Measurements from ENCODE around the gene TUBGCP6.
A peak's percentile ranks its signal among the peaks of the same experiment; 100 is the strongest.
"Not testable (repeated sequence)": the region's sequence is repeated elsewhere in the genome, so short reads cannot be mapped to it uniquely, and the experiment has no call there.

The TUBGCP6 gene

GRCh38 chr22:50209893-50210292, 34.9 kb downstream of the TUBGCP6 start:
- DNase-seq: peak; percentile 30 to 40

DNA sequence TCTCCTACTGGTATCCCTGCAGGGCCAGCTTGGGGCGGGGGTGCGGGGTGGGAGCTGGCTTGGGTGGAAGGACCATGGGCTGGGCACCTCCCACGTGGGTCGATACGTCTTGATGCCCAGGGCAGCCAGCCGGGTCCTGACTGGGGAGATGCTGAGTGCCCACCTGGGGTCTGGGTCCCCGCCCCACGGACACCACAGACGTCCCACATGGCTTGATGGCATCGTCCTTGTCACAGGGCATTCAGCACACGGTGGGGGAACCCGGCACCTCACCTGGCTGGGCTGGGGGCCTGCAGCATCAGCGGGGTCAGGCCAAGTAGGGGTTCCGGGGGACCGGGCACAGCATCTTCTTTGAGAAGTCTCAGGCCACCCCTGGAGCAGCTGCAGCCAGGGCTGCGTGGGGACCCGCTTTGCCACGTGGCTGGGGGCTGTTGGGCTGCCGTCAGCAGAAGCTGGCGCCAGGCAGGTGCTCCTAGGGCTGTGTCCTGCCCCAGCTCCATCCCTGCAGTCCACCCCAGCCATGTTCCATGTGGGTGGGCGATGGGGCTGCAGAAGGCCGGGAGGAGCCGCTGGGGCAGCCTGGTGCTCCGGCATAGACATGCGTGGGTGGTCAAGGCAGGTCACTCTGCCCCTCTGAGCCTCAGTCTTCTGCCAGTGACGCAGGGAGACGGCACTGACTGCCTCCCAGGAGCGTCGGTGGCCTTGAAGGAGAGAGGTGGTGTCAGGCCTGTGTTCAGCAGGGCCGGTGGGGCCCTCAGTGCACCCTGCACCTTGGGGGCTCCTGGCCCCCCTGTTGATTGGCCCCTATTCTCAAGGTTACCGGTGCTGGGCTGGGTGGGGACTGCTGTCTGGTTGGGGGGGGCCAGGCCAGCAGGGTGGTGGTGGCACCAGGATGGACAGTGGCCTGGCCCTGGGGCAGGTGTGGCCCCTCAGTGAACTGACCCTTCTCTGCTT, 35.6 kb downstream of the TUBGCP6 start:
- no peak for DNase-seq

GRCh38 chr22:50208430-50208938, 36.3 kb downstream of the TUBGCP6 start:
- no peak for DNase-seq

DNA sequence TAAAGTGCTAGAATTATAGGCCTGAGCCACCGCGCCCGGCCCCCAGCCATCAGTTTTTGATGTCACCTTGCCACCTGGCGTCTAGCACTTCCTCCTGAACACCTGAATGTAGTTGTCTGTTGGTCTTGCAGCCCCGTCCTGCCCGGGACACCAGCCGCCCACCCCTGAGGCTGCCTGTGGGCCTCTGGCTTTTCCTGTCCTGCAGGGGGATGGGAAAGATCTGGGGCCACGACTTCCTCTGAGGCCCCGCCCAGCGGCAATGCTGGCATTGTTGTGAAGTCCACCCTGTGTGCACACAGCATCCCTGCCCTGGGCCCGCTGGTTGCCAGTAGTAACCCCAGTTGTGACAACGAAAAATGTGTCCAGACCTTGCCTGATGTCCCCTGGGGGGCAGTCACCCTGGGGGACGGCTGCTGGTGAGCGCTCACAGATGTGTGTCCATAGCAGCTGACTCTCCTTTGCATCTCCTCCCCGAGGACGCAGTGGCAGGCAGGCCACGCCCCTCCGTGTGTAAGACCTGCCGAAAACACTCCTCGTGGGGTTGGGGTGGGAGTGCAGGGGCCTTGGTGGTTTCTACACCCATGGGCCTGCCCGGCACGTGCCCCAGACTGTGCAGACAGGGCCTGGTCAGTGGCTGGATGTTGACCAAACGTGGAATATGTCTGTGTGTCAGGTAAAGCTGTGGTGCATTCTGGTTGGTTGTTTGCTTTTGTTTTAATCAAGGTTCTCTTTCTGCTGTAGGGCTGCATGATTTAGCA, 37.3 kb downstream of the TUBGCP6 start:
- no peak for DNase-seq

DNA sequence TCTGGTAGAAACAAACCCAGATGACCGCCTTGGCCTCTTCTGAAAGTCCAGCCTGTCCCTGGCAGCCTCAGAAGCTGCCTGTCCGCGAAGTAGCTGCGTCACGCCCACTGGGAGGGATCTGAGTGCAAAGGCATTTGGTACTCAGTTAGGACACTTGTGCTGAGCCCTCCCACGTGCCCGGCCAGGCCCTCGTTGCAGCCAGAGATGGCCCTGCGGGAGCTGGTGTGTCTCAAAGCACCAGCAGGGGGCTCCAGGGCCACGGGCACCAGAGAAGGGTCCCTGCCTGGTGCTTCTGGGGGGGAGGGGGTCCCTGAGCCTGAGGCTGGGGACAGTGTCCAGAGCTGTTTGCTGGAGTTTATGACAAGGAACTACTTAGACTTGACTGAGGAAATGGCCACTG, 38.2 kb downstream of the TUBGCP6 start:
- DNase-seq: no peak

- no peak for DNase-seq
These were observed 38.8 kb downstream of the TUBGCP6 start for GRCh38 chr22:50205781-50206569.

GRCh38 chr22:50204998-50205397, 39.8 kb downstream of the TUBGCP6 start:
- DNase-seq: not testable (repeated sequence)

DNA sequence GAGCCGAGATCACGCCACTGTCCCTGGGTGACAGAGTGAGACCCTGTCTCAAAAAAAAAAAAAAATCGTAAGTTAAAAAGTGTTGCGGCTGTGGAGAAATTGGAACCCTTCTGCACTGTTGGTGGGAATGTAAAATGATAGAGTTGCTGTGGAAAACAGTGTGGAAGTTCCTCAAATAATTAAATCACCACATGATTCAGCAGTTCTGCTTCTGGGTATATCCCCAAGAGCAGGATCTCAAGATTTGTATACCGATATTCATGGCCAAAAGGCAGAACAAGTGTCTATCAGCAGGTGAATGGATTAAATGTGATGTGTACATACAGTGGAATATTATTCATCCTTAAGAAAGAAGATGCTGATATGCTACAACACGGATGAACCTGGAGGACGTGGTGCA, 40.3 kb downstream of the TUBGCP6 start:
- DNase-seq: no peak

DNA sequence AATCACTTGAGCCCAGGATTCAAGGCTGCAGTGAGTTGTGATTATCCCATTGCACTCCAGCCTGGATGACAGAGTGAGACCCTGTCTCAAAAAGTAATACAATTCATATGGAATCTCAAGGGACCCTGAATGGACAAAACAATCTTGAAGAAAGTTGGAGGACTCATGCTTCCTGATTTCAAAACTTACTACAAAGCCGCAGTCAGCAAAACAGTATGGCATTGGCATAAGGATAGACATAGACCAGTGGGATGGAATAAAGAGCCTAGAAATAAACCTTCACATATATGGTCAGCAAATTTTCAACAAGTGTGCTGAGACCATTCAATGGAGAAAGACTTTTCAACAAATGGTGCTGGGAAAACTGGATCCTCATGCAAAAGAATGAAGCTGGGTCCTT, 41.5 kb downstream of the TUBGCP6 start:
- no peak for DNase-seq

DNA sequence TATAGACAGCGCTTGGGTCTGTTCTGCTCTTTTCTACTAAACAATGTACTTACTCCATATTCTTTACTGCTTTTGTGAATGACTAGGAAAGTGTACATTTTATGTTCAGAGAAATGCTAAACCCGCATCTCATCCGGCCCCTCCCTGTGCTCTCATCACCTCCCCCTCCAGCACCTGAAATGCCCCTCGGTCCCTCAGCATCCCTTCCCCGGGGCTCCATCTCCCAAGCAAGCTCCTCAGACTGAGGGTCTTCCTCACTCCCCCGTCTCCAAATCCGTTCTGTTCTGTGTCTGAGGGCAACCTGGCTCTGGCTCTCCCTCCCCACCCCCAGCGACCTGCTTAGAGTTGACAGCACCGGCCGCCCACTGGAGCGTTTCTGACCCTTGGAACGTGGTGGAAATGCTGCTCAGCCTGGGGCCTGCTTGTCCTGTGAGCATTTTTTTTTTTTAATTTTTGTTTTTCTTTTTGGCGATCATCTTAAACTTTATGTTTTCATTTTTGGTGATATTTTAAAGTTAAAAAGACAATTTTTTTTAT, 42.6 kb downstream of the TUBGCP6 start:
- no peak for DNase-seq

DNA sequence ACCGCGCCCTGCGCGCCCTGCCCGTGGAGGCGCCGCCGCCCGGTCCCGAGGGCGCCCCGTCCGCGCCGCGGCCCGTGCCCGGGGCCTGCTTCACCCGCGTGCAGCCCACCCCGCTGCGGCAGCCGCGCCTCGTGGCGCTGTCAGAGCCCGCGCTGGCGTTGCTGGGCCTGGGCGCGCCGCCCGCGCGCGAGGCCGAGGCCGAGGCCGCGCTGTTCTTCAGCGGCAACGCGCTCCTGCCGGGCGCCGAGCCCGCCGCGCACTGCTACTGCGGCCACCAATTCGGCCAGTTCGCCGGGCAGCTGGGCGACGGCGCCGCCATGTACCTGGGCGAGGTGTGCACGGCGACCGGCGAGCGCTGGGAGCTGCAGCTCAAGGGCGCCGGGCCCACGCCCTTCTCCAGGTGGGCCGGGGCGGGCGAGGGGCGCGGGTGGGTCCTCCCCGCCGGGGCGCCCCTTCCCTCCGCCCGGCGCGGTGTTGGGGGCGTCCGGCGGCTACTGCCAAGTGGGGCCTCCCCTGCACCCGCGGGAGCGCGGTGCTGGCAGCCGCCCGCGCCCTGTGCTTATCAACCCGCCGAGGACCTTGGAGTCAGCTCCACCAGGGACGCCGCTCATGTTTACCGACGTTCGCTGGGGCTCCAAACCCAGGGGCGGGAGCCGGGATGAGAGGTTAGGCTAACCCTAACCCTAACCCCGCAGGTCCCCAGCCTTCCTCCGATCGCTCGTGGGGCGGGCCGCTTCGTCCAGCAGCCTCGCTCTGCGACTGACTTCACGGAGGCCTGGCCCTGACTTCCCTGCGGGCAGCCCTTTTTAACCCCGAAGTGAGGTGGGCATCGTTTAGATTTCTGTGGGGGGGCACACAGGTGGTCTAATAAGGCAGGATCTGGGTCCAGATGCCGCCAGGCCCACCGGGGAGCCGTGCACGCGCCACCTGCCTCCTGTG, 43.4 kb downstream of the TUBGCP6 start:
- no peak for DNase-seq

GRCh38 chr22:50200461-50201190, 44.2 kb downstream of the TUBGCP6 start, which contains the start of gene SELENOO:
TSS of gene SELENOO (plus strand) at chr22:50201011. CDS start at chr22:50201037, 26 bp downstream.
- DNase-seq: peak; percentile 78 to 84

DNA sequence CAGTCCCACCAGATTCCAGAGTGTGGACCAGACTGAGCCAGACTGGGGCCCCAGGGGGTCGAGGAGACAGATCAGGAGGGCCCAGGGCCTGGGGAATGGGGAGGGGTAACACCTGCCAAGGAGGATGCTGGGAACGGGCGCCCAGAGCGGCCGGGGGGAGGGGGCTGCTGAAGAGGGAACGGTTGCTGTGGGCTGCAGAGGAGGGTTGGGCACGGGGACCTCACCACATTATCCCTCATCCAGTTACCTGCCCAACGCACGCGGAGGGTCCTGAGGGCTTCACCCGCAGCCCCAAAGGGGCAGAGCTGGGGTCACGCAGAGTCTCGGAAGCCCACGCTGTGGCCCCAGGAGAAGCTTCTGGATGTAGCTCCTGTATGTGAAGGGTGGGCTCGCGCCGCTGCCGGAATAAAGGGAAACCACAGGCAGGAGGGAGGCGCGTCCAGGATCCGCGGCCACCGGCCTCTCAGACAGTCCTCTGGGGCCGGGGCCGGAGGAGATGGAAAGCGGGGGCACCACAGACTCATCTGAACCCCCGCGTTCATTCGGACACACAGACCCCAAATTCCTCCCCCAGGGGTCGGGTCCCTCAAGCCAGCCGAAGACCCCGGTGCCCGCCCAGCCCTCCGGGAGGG, 44.9 kb downstream of the TUBGCP6 start:
- DNase-seq: no peak

DNA sequence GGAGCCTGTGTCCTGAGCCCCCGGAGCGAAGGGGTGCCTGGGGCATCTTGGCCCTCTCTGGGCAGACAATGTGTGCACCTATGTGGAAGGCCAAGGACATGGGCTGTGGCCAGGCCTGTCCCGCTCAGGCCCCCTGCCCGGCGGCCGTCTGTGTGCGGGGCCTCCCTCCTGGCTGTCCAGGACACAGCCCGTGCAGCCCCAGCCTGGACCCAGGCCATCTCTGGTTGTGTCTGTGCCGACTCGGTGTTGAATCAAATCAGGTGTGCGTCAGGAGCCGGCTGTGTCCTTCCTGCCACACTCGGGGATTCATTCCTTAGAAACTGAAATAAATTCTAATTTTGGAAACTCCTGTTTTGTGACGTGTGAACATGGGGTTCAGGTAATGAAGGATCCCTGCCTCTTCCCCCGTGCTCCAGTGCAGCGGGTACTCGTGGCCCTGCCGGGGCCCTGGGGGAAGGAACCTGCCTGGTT, 45.5 kb downstream of the TUBGCP6 start:
- DNase-seq: no peak

DNA sequence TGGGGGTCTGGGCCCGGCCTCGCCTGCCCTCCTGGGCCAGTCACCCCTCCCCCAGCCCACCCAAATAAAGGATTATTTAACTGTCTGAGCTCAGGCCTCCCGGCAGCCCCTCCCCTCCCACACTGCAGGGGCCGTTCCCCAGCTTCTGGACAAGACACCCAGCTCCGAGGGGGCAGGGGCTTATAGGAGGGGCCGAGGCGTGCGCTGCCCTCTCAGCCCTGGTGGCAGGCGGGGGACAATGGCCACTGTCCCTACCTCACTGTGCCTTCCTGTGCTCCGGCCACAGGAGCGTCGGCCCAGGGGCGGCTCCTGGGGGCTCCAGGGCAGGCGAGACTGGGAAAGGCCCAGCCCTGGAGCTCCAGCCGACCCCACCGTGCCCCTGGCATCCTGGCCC, 46.2 kb downstream of the TUBGCP6 start:
- DNase-seq: no peak

DNA sequence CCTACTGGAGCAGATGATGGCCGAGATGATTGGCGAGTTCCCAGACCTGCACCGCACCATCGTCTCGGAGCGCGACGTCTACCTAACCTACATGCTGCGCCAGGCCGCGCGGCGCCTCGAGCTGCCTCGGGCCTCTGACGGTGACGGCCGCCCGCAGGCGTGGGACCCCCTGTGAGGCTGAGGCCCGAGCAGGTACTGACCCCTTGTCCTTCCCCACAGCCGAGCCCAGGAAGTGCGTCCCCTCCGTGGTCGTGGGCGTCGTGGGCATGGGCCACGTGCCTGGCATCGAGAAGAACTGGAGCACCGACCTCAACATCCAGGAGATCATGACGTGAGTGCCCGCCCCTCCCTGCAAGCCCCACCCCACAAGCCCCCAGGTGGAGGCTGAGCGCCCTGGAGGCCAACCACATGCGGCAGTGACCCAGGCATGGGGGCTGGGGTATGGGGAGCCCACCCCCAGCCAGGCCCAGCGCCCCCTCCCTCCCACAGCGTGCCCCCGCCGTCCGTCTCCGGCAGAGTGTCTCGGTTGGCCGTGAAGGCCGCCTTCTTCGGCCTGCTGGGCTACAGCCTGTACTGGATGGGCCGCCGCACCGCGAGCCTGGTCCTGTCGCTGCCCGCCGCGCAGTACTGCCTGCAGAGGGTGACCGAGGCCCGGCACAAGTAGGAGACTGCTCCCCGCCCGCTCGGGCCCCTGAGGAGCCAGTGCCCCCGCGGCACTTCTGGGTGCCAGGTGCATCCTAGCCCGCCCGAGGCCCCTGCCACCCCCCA, 46.8 kb downstream of the TUBGCP6 start:
- no peak for DNase-seq

GRCh38 chr22:50197000-50197800, 47.6 kb downstream of the TUBGCP6 start:
- DNase-seq: no peak

- no peak for DNase-seq
These were observed 48.6 kb downstream of the TUBGCP6 start for GRCh38 chr22:50196256-50196655.
